ENCODE data around the gene PTPN3.

PTPN3 gene

DNA sequence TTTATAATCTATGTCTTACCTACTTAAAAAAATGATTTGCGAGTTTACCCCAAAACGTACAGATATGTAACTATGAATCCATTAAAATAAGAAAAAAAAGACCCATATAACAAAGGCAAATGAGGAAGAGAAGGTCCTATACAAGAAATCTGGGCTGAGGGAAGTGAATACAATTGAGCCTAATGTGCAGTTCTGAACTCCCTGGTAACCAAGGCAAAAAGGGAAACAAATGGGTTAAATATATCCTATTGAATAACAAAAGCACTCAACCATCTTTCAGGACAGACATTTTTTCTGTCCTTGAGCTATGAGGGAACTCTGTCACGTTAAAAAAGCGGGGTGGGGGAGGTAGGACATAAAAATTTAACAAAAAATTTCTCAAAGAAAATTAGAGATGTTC lies 78.6 kb downstream of the PTPN3 start:
- DNase-seq = no peak

DNA sequence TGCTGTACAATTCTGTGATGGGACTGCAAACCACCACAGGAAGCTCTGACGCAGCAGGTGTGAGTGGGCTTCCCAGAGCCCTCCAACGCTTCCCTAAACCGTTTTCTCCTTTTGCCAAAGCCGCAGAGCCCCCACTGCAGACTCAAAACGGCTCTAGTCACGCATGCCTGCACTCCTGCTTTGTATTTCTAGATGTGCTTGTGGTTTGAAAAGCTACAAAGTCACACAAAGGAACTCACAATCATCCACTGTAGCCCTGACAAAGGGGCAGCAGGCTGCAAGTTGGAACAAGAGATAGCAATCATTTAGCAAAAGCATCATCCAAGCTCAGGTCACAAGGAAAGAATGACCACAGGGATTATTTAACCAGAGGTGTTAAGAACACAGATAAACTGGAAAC lies 79.3 kb downstream of the PTPN3 start:
- DNase-seq = no peak

DNA sequence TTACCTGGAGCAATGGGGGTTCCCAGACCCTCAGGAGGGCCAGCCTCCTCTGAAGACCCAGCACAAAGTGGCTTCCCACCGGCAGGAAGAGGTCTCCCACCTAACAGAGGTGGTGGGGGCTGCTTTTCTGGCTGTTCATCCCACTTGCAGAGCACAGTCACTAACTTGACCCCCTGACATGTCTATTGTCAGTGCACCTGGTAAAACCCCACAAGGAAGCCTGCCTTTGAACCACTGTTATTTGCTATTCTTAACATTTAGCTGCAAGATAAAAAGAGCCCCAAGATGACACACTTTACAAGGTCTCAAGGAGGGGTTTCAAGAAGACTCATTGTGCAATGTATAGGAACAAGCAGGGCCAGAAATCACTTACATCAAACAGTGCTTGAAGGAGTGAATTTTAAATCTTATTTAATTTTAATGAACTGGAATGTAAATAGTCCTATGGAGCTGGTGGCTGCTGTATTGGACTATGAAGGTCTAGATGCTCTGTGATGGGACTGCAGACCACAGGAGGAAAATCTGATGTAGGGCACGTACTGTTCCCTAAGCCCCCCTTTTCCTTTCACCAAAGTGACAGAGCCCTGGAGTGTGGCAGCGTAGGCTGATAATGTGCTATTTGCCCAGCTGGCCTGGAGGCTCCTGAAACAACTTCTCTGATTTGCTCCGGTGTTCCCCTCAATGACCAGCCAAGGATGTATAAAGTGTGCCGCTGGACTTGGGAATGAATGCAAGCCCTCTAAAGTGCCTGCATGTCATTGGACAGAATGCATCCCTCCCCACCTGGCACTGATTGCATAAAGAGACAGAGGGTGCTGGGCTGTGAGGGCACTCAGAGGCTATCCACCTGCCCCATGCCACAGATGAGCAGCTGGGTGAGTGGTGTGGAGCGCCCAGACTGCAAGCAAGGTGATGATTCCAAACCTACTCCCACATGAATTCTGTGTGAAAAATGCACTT lies 80.2 kb downstream of the PTPN3 start:
- no peak for DNase-seq

DNA sequence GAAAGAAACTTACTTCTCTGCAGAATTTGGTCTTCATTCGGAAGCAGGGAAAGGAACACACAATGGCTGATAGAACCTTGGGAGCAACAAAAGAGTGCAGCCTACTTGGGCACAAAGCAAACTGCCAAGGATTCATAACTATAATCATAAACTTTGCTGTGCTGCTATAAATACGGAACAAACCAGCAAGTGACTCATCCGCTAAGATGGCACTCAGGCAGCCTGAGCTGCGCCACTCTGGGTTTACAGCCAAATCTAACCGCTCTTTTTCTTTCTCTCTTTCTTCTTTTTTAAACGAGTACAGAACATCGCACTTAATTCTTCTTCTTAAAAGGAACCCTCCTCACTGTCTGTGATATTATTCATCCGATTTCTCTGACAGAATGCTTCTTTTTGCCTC lies 81.1 kb downstream of the PTPN3 start:
- DNase-seq = no peak

GRCh38 chr9:109416135-109416706 lies 81.9 kb downstream of the PTPN3 start:
- DNase-seq = no peak

DNA sequence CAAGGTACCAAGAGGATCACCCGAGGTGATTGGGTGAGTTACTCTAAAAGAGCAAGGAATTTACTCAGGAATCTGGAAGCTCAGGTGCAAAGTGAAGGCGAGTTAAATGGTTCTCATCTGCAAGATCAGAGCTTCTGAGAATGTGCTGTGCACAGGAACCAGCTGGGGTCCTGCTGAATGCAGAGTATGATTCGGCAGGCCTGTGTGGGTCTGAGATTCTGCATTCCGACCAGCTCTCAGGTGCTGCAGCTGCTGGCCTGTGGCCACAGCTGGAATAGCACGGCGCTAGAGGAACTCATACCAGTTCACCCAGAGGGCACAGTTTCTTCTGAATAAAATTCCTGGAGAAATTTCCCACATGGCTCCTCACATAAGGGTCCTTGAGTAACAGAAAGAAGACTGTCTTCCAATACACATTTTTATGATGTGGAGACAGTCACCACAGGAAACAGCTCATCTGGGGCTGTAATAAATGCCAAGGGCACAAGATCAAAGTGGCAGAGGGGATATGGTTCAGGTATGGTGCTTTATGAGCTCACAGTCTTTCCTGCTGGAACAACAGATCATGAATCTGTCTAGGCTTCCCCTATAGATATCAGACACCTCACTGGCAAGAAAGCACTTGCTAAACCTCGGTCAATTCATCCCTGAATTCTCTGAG lies 83.9 kb downstream of the PTPN3 start:
- no peak for DNase-seq

DNA sequence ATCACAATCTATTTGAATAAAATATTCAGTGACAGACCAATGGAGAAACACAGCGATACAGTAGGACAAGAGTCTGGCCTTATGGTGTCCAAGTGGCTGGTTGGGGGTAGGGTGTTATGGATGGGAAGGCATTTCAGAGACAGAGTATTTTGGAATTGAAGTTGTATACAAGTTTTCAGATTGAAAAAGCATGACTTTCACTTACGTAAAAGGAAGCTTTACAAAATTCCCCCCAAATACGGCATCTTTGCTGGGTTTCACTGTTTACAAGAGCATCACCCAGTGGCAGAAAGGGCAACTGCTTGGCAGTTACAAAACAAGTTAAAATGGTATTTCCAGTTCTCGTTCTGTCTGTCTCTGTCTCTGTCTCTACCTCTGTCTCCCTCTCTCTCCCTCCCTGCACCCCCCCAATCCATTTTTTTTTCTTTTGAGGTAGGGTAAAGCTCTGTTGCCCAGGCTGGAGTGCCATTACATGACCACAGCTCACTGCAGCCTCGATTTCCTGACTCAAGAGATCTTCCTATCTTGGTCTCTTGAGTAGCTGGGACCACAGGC lies 86.2 kb downstream of the PTPN3 start:
- peak; percentile 16 for DNase-seq

DNA sequence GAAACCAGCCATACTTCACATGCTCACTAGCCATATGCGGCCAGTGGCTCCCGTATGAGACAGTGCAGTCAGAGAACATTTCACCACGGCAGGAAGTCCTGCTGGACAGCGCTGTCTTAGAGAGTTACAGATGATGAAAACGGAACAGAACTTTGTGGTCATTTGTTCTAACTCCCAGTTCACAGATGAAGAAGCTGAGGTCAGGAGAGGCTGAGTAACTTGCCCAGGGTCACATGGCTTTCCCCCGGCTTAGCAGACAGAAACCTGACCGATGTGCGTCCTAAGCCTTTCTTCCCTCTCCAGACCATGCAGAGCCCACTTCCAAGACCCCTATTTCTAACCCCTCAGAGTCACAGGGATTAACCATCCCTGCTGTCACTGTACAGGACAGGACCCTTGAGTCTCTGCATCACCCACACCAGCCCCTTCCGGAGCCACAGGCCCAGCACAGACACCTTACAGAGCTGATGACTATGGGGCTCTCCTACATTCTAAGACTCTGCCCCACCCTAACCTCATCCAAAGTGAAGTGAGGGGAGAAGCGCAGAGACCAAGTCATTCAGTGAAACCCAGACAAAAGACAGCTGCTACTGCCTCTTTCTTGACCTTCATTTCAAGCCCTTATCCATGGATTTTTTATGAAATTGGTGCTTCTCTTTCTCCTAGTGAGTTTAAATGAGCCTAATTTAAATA lies 86.9 kb downstream of the PTPN3 start:
- no peak for DNase-seq

GRCh38 chr9:109409773-109410397 lies 88.2 kb downstream of the PTPN3 start:
- DNase-seq = no peak

DNA sequence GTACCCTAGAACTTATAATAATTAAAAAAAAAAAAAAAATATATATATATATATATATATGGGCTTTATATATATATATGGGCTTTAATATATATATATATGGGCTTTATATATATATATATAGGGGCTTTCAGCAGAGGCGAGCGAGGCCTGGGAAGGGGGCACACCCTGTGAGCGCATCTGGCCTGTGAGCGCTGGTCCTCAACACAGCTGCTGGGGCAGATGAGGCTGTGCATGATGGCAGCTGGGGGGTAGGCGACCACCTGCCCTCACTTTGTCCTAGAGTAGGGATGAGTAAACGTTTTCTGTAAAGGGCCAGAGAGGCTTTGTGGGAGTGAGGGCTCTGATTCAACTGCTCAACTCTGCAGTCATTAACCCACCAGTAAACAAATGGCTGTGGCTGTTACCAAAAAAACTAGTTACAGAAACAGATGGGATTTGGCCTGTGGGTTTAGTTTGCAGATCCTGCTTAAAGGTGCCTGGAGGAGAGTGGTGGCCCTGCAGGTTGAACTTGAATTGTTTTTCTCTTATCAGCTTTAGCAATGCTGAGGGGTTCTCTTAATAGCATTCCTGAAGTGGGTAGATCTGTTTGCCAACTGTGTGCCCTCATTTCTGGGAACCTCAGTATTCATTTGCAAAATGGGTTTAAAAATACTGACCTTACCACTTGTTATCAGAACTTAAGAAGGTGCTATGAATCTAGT lies 89.2 kb downstream of the PTPN3 start:
- DNase-seq = peak; percentile 15

GRCh38 chr9:109403766-109404320 lies 94.3 kb downstream of the PTPN3 start:
- DNase-seq = no peak

- no peak for DNase-seq
Measured at GRCh38 chr9:109403116-109403515, 95.0 kb downstream of the PTPN3 start.

GRCh38 chr9:109401990-109402318 lies 96.2 kb downstream of the PTPN3 start:
- DNase-seq = no peak

- no peak for DNase-seq
Measured at GRCh38 chr9:109401169-109401989, 96.7 kb downstream of the PTPN3 start.

GRCh38 chr9:109399258-109399767 lies 98.8 kb downstream of the PTPN3 start:
- DNase-seq = peak; percentile 72

GRCh38 chr9:109391176-109391575 lies 106.9 kb downstream of the PTPN3 start:
- no peak for DNase-seq

- DNase-seq = no peak
Measured at GRCh38 chr9:109387856-109388255, 110.3 kb downstream of the PTPN3 start.

DNA sequence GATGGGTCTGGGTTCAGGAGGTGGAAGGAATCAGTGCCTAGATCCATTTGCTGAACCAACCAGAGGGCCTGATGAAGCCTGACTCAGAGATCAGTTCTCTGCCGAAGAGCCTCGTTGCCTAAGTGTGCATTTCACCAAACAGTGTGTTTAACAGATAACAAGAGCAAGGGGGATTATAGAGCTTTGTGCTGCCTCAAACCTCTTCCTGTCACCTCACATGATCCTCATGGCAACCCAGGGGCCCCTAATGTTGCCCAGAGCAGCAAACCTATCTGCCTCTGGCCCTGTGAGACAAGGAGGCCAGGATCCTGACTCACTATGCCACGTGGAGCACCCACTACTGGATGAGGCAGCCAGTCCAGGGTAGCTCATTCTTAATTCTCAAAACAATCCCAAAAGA lies 110.9 kb downstream of the PTPN3 start:
- DNase-seq = no peak

- no peak for DNase-seq
Measured at GRCh38 chr9:109385499-109385898, 112.6 kb downstream of the PTPN3 start.

- no peak for DNase-seq
Measured at GRCh38 chr9:109383947-109384346, 114.2 kb downstream of the PTPN3 start.
